GM06990 (cell line): Measurements from ENCODE around the gene GAN.

Experiments
- DNase-seq: peaks from one replicate; pipeline ENCODE4 v3.0.0-alpha.2; 2011; ENCODE audit not compliant: insufficient read length; ENCODE audit errors: extremely low read depth
- H3K27me3 ChIP-seq: replicated peaks from 2 replicates; pipeline ENCODE4 v1.6.0; 2011; ENCODE audit warnings: low read length; ENCODE audit not compliant: control insufficient read depth, insufficient read depth
- H3K36me3 ChIP-seq: 2 replicates; pipeline ENCODE4 v1.5.1; 2011; ENCODE audit warnings: low read length; ENCODE audit not compliant: control insufficient read depth, insufficient read depth
- H3K4me3 ChIP-seq: replicated peaks from 2 replicates; pipeline ENCODE4 v1.5.1; 2011; ENCODE audit warnings: low read depth, mild to moderate bottlenecking, control low read depth, low read length
- TF ChIP-seq, protein P1 (sequence below): IDR thresholded peaks from 2 replicates; pipeline ENCODE4 v1.5.1; 2011; ENCODE audit warnings: low read length, control low read depth, mild to moderate bottlenecking, inconsistent platforms; ENCODE audit not compliant: insufficient read depth, poor library complexity, severe bottlenecking

Gene GAN

DNA sequence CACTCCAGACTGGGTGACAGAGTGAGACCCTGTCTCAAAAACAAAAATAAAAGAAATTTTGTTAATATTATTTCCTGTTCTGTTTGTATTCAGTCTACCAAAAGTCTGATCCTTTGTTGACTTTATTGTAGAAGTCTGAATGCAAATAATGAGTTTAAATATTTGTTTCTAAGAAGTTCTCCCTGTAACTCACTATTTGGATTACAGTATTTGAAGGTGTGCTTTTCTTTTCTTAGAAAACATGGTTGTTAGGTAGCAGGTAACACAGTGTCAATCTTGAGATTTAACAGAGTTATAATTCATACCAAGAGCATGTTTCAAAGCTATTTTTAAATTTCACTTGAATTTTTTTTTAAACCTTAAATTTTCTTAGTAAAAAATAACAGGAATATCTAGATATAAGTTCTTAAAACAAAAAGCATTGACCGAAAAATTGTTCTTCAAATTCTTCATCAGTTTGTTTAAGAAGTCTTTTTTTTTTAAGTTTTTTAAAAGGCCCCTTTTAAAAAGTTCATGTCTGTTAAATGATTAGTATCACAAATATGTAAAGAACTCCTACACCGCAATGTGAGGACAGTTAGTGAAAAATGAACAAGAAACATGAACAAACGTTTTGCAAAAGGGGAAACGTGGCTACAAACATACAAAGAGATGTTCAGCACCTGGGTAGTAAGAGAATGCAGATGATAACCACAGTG lies 35.0 kb downstream of the GAN start:
- Histone ChIP-seq H3K27me3 (no peaks in the 10 kb centered on the region), H3K36me3 (no peaks in the 10 kb centered on the region; the same call in 1 of the 2 replicates), H3K4me3 (no peak overlapping the region)
- TF ChIP-seq, protein P1, sequence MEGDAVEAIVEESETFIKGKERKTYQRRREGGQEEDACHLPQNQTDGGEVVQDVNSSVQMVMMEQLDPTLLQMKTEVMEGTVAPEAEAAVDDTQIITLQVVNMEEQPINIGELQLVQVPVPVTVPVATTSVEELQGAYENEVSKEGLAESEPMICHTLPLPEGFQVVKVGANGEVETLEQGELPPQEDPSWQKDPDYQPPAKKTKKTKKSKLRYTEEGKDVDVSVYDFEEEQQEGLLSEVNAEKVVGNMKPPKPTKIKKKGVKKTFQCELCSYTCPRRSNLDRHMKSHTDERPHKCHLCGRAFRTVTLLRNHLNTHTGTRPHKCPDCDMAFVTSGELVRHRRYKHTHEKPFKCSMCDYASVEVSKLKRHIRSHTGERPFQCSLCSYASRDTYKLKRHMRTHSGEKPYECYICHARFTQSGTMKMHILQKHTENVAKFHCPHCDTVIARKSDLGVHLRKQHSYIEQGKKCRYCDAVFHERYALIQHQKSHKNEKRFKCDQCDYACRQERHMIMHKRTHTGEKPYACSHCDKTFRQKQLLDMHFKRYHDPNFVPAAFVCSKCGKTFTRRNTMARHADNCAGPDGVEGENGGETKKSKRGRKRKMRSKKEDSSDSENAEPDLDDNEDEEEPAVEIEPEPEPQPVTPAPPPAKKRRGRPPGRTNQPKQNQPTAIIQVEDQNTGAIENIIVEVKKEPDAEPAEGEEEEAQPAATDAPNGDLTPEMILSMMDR, result no peak
- no peak for DNase-seq

DNA sequence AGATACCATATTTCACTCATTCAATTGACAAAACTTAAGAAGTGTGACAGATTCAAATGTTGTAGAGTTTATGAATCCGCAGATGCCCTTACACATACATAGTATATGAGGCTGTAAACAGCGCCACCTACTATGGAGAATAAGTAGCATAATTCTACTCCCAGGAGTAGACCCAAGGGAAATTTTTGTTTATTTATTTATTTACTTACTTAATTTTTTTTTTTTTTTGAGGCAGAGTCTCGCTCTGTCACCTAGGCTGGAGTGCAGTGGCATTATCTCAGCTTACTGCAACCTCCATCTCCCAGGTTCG lies 35.5 kb downstream of the GAN start:
- Histone ChIP-seq H3K36me3 (no peaks in the 10 kb centered on the region; the same call in none of the 2 replicates), H3K4me3 (no peak overlapping the region), H3K27me3 (no peaks in the 10 kb centered on the region)
- TF ChIP-seq, protein P1, result peak; percentile 12
- DNase-seq, result no peak

DNA sequence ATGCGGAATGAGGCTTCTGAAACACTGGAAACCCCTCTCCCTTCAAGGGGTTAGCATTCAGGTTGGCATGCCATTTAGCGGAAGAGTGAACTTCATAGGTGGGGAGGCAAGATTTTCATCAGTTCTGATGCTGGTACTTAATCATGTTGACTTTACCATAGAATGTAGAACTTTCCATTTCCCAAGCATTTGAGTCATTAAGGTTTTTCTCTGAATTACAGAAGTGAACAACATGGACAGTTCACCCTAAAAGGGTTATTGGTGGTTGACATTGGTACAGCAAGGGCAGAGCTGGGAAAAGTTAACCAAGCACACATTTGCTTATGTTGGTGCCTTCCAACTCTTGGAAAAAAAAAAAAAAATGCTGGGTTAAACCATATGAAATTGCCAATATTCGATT lies 39.1 kb downstream of the GAN start:
- TF ChIP-seq, protein P1, result no peak
- Histone ChIP-seq H3K4me3 (no peak overlapping the region), H3K27me3 (no peaks in the 10 kb centered on the region), H3K36me3 (no peaks in the 10 kb centered on the region; the same call in none of the 2 replicates)
- DNase-seq, result no peak

DNA sequence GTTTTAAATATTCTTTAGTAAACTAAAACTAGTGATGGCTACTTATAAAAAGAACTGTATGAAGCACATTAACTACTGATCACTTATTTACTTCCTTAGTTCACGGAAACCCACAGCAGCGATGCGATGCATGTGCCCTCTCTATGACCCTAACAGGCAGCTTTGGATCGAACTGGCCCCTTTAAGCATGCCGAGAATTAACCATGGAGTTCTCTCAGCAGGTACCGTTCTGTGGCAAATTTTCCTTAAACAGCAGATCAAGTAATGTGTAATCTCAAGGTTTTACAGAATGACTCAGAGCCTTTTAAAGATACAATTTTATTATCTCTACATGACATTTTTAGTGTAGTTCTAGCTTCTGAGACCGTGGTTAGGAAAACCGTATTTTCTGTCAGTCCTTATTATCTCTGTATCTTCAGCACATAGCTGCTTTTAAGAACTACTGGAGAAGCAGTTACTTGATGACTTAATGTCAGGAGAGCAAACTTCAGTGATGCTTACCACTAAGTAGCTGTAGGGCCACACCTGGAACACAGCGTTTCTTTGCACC lies 43.0 kb downstream of the GAN start:
- no peak for DNase-seq
- Histone ChIP-seq H3K36me3 (no peaks in the 10 kb centered on the region; the same call in 1 of the 2 replicates), H3K27me3 (no peaks in the 10 kb centered on the region), H3K4me3 (no peak overlapping the region)
- TF ChIP-seq, protein P1, result no peak

DNA sequence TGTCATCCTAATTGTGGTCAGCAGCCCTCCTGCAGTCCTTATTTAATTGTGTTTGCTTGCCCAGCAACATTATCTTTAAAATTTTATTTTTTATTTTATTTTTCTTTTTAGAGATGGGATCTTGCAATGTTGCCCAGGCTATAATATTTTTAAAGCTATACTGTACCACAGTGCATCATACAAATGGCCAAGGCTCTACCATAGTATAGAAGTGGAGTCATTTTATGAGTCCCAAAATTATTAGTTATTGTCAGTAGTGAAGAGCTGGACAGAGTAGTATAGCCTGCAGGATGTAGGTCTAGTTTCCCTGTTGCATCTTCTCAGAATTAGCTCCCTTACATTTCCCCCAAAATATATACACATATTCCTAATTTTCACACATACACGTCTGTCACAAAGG lies 44.1 kb downstream of the GAN start:
- Histone ChIP-seq H3K27me3 (no peaks in the 10 kb centered on the region), H3K4me3 (no peak overlapping the region), H3K36me3 (no peaks in the 10 kb centered on the region; the same call in 1 of the 2 replicates)
- no peak for DNase-seq
- TF ChIP-seq, protein P1, result no peak
